ENCODE measurements around the gene CCDC136.

CCDC136 gene

GRCh38 chr7:128826512-128826911 is 34.7 kb downstream of the CCDC136 start:
- Histone ChIP-seq H4K20me1 (ENCODE audit: control insufficient read depth, insufficient read depth, low read depth, low read length) (no peaks in the 10 kb centered on the region), H3K9me2 (replicated peaks; ENCODE audit: control insufficient read depth, low read length) (no peaks in the 10 kb centered on the region), H3K4me3 (ENCODE audit: low read length) (no peak overlapping the region), H3K4me2 (ENCODE audit: low read length) (no peak overlapping the region), H3K36me3 (ENCODE audit: control insufficient read depth, low read length) (no peaks in the 10 kb centered on the region), H3K27me3 (ENCODE audit: control insufficient read depth, low read length) (peaks cover 23% of the 10 kb centered on the region), H3K27ac (ENCODE audit: low read depth, low read length) (no peak overlapping the region), H3F3A (ENCODE audit: control insufficient read depth, insufficient read depth) (no peaks in the 10 kb centered on the region), H3K79me2 (ENCODE audit: control insufficient read depth, low read length) (no peaks in the 10 kb centered on the region), H3K4me1 (ENCODE audit: control insufficient read depth, low read length) (peaks cover 20% of the 10 kb centered on the region), H3K9me3 (ENCODE audit: control insufficient read depth, insufficient read depth, low read length) (no peaks in the 10 kb centered on the region)
- no peak for TF ChIP-seq CTCF (IDR thresholded peaks at IDR 0.05; ENCODE audit: low read depth, low read length, poor library complexity, severe bottlenecking)
- no peak for TF ChIP-seq EZH2phosphoT487 (IDR thresholded peaks at IDR 0.05; ENCODE audit: borderline replicate concordance, low read length)

GRCh38 chr7:128826916-128827247 is 35.1 kb downstream of the CCDC136 start:
- H3K27ac ChIP-seq (ENCODE audit: low read depth, low read length): no peak overlapping the region
- no peaks in the 10 kb centered on the region for H3K36me3 ChIP-seq (ENCODE audit: control insufficient read depth, low read length)
- H4K20me1 ChIP-seq (ENCODE audit: control insufficient read depth, insufficient read depth, low read depth, low read length): no peaks in the 10 kb centered on the region
- H3K4me2 ChIP-seq (ENCODE audit: low read length): no peak overlapping the region
- H3K79me2 ChIP-seq (ENCODE audit: control insufficient read depth, low read length): no peaks in the 10 kb centered on the region
- H3K9me2 ChIP-seq (replicated peaks; ENCODE audit: control insufficient read depth, low read length): no peaks in the 10 kb centered on the region
- H3K27me3 ChIP-seq (ENCODE audit: control insufficient read depth, low read length): peaks cover 23% of the 10 kb centered on the region
- H3K4me1 ChIP-seq (ENCODE audit: control insufficient read depth, low read length): peaks cover 24% of the 10 kb centered on the region
- no peaks in the 10 kb centered on the region for H3F3A ChIP-seq (ENCODE audit: control insufficient read depth, insufficient read depth)
- TF ChIP-seq CTCF (IDR thresholded peaks at IDR 0.05; ENCODE audit: low read depth, low read length, poor library complexity, severe bottlenecking) (no peak), EZH2phosphoT487 (IDR thresholded peaks at IDR 0.05; ENCODE audit: borderline replicate concordance, low read length) (no peak)
- no peak overlapping the region for H3K4me3 ChIP-seq (ENCODE audit: low read length)
- H3K9me3 ChIP-seq (ENCODE audit: control insufficient read depth, insufficient read depth, low read length): no peaks in the 10 kb centered on the region

GRCh38 chr7:128827248-128827958 is 35.6 kb downstream of the CCDC136 start:
- no peak overlapping the region for H3K27ac ChIP-seq (ENCODE audit: low read depth, low read length)

More at GRCh38 chr7:128827248-128827958, 35.6 kb downstream of the CCDC136 start:
- Histone ChIP-seq H3K4me2 (ENCODE audit: low read length) (no peak overlapping the region), H3F3A (ENCODE audit: control insufficient read depth, insufficient read depth) (no peaks in the 10 kb centered on the region), H3K36me3 (ENCODE audit: control insufficient read depth, low read length) (no peaks in the 10 kb centered on the region), H3K79me2 (ENCODE audit: control insufficient read depth, low read length) (no peaks in the 10 kb centered on the region), H3K4me1 (ENCODE audit: control insufficient read depth, low read length) (peaks cover 29% of the 10 kb centered on the region), H3K9me3 (ENCODE audit: control insufficient read depth, insufficient read depth, low read length) (no peaks in the 10 kb centered on the region), H3K27me3 (ENCODE audit: control insufficient read depth, low read length) (peaks cover 23% of the 10 kb centered on the region), H3K4me3 (ENCODE audit: low read length) (no peak overlapping the region), H3K9me2 (replicated peaks; ENCODE audit: control insufficient read depth, low read length) (no peaks in the 10 kb centered on the region), H4K20me1 (ENCODE audit: control insufficient read depth, insufficient read depth, low read depth, low read length) (no peaks in the 10 kb centered on the region)
- TF ChIP-seq CTCF (IDR thresholded peaks at IDR 0.05; ENCODE audit: low read depth, low read length, poor library complexity, severe bottlenecking) (no peak), EZH2phosphoT487 (IDR thresholded peaks at IDR 0.05; ENCODE audit: borderline replicate concordance, low read length) (no peak)
